MM.1S (cell line): Measurements from ENCODE around the gene LRRC26.

Experiments used
- DNase-seq: peaks from one replicate; pipeline ENCODE4 v3.0.0-alpha.2; 2015
- H2AFZ ChIP-seq: fragments of 300-600 bp; sonication (generic); 2 replicates; pipeline ENCODE4 v1.6.0; 2016; ENCODE audit warnings: antibody characterized with exemption, low read length
- H3F3A ChIP-seq: fragments of 300-600 bp; sonication (generic); 2 replicates; pipeline ENCODE4 v1.6.1; 2016; ENCODE audit warnings: mild to moderate bottlenecking, antibody characterized with exemption, low read length, moderate library complexity, mixed read lengths; ENCODE audit not compliant: insufficient read depth
- H3K27ac ChIP-seq: fragments of 300-600 bp; sonication (generic); 2 replicates; pipeline ENCODE4 v1.5.1; 2016; ENCODE audit warnings: mild to moderate bottlenecking, low read length
- H3K27me3 ChIP-seq: fragments of 300-600 bp; sonication (generic); replicated peaks from 2 replicates; pipeline ENCODE4 v1.6.0; 2016; ENCODE audit warnings: low read length; ENCODE audit not compliant: insufficient read depth
- H3K36me3 ChIP-seq: fragments of 300-600 bp; sonication (generic); replicated peaks from 2 replicates; pipeline ENCODE4 v1.6.1; 2016; ENCODE audit warnings: mild to moderate bottlenecking, low read length, mixed read lengths; ENCODE audit not compliant: insufficient read depth
- H3K4me1 ChIP-seq: fragments of 300-600 bp; sonication (generic); 2 replicates; pipeline ENCODE4 v1.6.1; 2016; ENCODE audit warnings: low read length, mixed read lengths
- H3K4me2 ChIP-seq: fragments of 300-600 bp; sonication (generic); 2 replicates; pipeline ENCODE4 v1.6.0; 2016; ENCODE audit warnings: low read depth, low read length
- H3K4me3 ChIP-seq: fragments of 300-600 bp; sonication (generic); 2 replicates; pipeline ENCODE4 v1.5.1; 2016; ENCODE audit warnings: low read length, mixed read lengths
- H3K79me2 ChIP-seq: fragments of 300-600 bp; sonication (generic); 2 replicates; pipeline ENCODE4 v1.6.1; 2016; ENCODE audit warnings: mixed run types, low read length, mixed read lengths
- H3K9ac ChIP-seq: fragments of 300-600 bp; sonication (generic); 2 replicates; pipeline ENCODE4 v1.6.1; 2016; ENCODE audit warnings: low read length, mixed read lengths
- H3K9me2 ChIP-seq: fragments of 300-600 bp; sonication (generic); replicated peaks from 2 replicates; pipeline ENCODE4 v1.6.1; 2016; ENCODE audit warnings: mild to moderate bottlenecking, low read length, mixed read lengths; ENCODE audit not compliant: insufficient read depth
- H3K9me3 ChIP-seq: fragments of 300-600 bp; sonication (generic); replicated peaks from 2 replicates; pipeline ENCODE4 v1.6.1; 2016; ENCODE audit warnings: mild to moderate bottlenecking, low read length, mixed read lengths; ENCODE audit not compliant: insufficient read depth
- H4K20me1 ChIP-seq: fragments of 300-600 bp; sonication (generic); 2 replicates; pipeline ENCODE4 v1.6.1; 2016; ENCODE audit warnings: mild to moderate bottlenecking, low read length, moderate library complexity, mixed read lengths; ENCODE audit not compliant: insufficient read depth
- CTCF ChIP-seq: fragments of 300-600 bp; sonication (generic); IDR thresholded peaks from 2 replicates; pipeline ENCODE4 v1.5.1; 2016; ENCODE audit warnings: antibody characterized with exemption, low read length, mixed read lengths
- EZH2 ChIP-seq: fragments of 300-600 bp; sonication (generic); optimal IDR thresholded peaks from 2 replicates; pipeline ENCODE3; 2017; ENCODE audit warnings: low read depth, mild to moderate bottlenecking, antibody characterized with exemption, low read length, mixed read lengths
- EZH2phosphoT487 ChIP-seq: fragments of 300-600 bp; sonication (generic); IDR thresholded peaks from 2 replicates; pipeline ENCODE4 v1.6.1; 2018; ENCODE audit warnings: antibody characterized with exemption, low read length

Gene LRRC26

GRCh38 chr9:137160716-137161557 lies 8.9 kb downstream of the LRRC26 start:
- Histone ChIP-seq H3K4me2 (no peak overlapping the region), H3K79me2 (no peaks in the 10 kb centered on the region), H3K4me3 (no peak overlapping the region), H3K36me3 (no peaks in the 10 kb centered on the region), H3K4me1 (peaks cover 23% of the 10 kb centered on the region), H3F3A (no peaks in the 10 kb centered on the region), H3K27me3 (peaks cover 65% of the 10 kb centered on the region), H2AFZ (no peak overlapping the region), H4K20me1 (no peaks in the 10 kb centered on the region), H3K9ac (no peak overlapping the region), H3K9me2 (no peaks in the 10 kb centered on the region), H3K27ac (no peak overlapping the region), H3K9me3 (no peaks in the 10 kb centered on the region)
- TF ChIP-seq CTCF (no peak), EZH2 (no peak)
- no peak for DNase-seq

DNA sequence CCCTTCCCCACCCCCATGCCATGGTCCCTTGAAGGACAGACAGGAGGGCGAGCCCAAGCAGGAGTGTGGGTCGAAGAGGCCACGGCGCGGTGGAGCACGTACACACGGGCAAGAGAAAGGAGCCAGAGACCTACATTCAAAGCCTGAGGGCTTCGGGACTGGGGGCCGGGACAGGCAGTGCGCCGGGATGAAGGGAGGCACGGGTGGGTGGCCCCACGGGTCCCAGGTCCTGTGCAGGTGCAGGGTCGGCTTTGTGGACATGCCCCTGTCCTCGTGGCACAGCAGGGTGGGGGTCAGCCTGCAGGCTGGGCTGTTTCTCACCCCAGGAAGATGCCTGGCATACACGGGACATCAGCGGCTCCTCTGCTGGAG lies 9.8 kb downstream of the LRRC26 start:
- Histone ChIP-seq H3K36me3 (no peaks in the 10 kb centered on the region), H3K4me1 (peaks cover 23% of the 10 kb centered on the region), H3K4me2 (no peak overlapping the region), H3F3A (no peaks in the 10 kb centered on the region), H3K9me3 (no peaks in the 10 kb centered on the region), H2AFZ (no peak overlapping the region), H3K79me2 (no peaks in the 10 kb centered on the region), H3K4me3 (no peak overlapping the region), H4K20me1 (no peaks in the 10 kb centered on the region), H3K27me3 (peaks cover 61% of the 10 kb centered on the region), H3K9ac (no peak overlapping the region), H3K27ac (no peak overlapping the region), H3K9me2 (no peaks in the 10 kb centered on the region)
- TF ChIP-seq CTCF (no peak), EZH2phosphoT487 (no peak), EZH2 (no peak)
- no peak for DNase-seq

GRCh38 chr9:137159105-137160053 lies 10.5 kb downstream of the LRRC26 start:
- H3K4me2 ChIP-seq: peak overlapping the region; percentile 52; the same call in 1 of the 2 replicates
- no peaks in the 10 kb centered on the region for H3K79me2 ChIP-seq
- peak; percentile 7 for DNase-seq
- no peak overlapping the region for H3K9ac ChIP-seq
- H3K27me3 ChIP-seq: peaks cover 60% of the 10 kb centered on the region
- TF ChIP-seq EZH2phosphoT487 (no peak), EZH2 (no peak), CTCF (no peak)
- no peaks in the 10 kb centered on the region for H3K36me3 ChIP-seq
- H4K20me1 ChIP-seq: no peaks in the 10 kb centered on the region
- no peak overlapping the region for H3K27ac ChIP-seq
- no peaks in the 10 kb centered on the region for H3F3A ChIP-seq
- H3K9me2 ChIP-seq: no peaks in the 10 kb centered on the region
- H3K9me3 ChIP-seq: no peaks in the 10 kb centered on the region
- H2AFZ ChIP-seq: peak overlapping the region; percentile 4; the same call in 1 of the 2 replicates
- no peak overlapping the region for H3K4me3 ChIP-seq
- H3K4me1 ChIP-seq: peaks cover 23% of the 10 kb centered on the region
